CD4-positive, CD25-positive, alpha-beta regulatory T cell (primary cell): ENCODE measurements around the gene DIAPH3. TPM values are rescaled to one million over a fixed set of nuclear protein-coding genes. Genes with fewer than 3 reads are reported as not detected.

Experiments used
- ATAC-seq, 2 donors: fragments of 150-1000 bp; cut with Tn5 transposase; one replicate each; pipeline ENCODE4 v1.10.0; 2021; ENCODE audit warnings: low read depth in 2 of 2, moderate number of reproducible peaks in 2 of 2, moderate library complexity in 1 of 2
- DNase-seq, 3 donors: peaks; one replicate each; pipeline versions ENCODE4 v3.0.0 to v3.0.0-alpha.2; 2012 to 2022; ENCODE audit warnings: mixed read lengths in 1 of 3
- H3K27ac ChIP-seq: one replicate; pipeline ENCODE4 v1.7.0; 2013; ENCODE audit warnings: mild to moderate bottlenecking, low read length; ENCODE audit not compliant: insufficient read depth, poor library complexity, severe bottlenecking
- H3K27me3 ChIP-seq: one replicate; pipeline ENCODE4 v1.7.0; 2013; ENCODE audit warnings: low read length; ENCODE audit not compliant: control insufficient read depth, insufficient read depth
- H3K36me3 ChIP-seq: one replicate; pipeline ENCODE4 v1.7.0; 2013; ENCODE audit warnings: mild to moderate bottlenecking, low read length, moderate library complexity; ENCODE audit not compliant: control insufficient read depth, insufficient read depth
- H3K4me1 ChIP-seq: 2 replicates; pipeline ENCODE4 v1.7.0; 2013; ENCODE audit warnings: mild to moderate bottlenecking, low read length; ENCODE audit not compliant: insufficient read depth, control insufficient read depth, poor library complexity, severe bottlenecking
- H3K4me3 ChIP-seq: one replicate; pipeline ENCODE4 v1.7.0; 2013; ENCODE audit warnings: low read depth, mild to moderate bottlenecking, low read length, moderate library complexity
- H3K9me3 ChIP-seq, 2 experiments: 1 replicate in 1 of 2; 2 replicates in 1 of 2; pipeline ENCODE4 v1.7.0; 2013; ENCODE audit warnings: low read length in 2 of 2, mild to moderate bottlenecking in 1 of 2, moderate library complexity in 1 of 2; ENCODE audit not compliant: control insufficient read depth in 2 of 2
- H3K27ac Mint-ChIP-seq, 3 donors: one replicate each; pipeline ENCODE4 v1.8.0; 2020 to 2022; ENCODE audit warnings: mild to moderate bottlenecking in 3 of 3, mixed read lengths in 3 of 3, moderate library complexity in 2 of 3
- H3K27me3 Mint-ChIP-seq: one replicate; pipeline ENCODE4 v1.8.0; 2022; ENCODE audit warnings: mild to moderate bottlenecking, mixed read lengths
- H3K36me3 Mint-ChIP-seq: one replicate; pipeline ENCODE4 v1.8.0; 2020; ENCODE audit warnings: mixed read lengths
- H3K4me1 Mint-ChIP-seq, 4 donors: one replicate each; pipeline ENCODE4 v1.8.0; 2020 to 2022; ENCODE audit warnings: mixed read lengths in 4 of 4, mild to moderate bottlenecking in 1 of 4
- H3K4me3 Mint-ChIP-seq, 4 donors: one replicate each; pipeline ENCODE4 v1.8.0; 2020 to 2022; ENCODE audit warnings: mild to moderate bottlenecking in 4 of 4, mixed read lengths in 4 of 4, moderate library complexity in 3 of 4
- H3K9me3 Mint-ChIP-seq, 7 donors: one replicate each; pipeline ENCODE4 v1.8.0; 2020 to 2022; ENCODE audit warnings: mixed read lengths in 7 of 7, mild to moderate bottlenecking in 3 of 7, moderate library complexity in 2 of 7
- polyA plus RNA-seq, 4 donors: library from polyadenylated mRNA; unstranded; fragments of 300-500 nt; fragmentation: Illumina TruSeq; gene quantifications; one replicate each; pipeline ENCODE4 v1.2.3, GENCODE V29; 2021
- total RNA-seq: library from RNA; stranded (reverse); gene quantifications from one replicate; pipeline ENCODE4 v1.2.3, GENCODE V29; 2022

DIAPH3 gene
- total and polyA plus RNA-seq, 5 donors from 2014 or later: 0.09 to 0.57 (median 0.27) TPM

DNA sequence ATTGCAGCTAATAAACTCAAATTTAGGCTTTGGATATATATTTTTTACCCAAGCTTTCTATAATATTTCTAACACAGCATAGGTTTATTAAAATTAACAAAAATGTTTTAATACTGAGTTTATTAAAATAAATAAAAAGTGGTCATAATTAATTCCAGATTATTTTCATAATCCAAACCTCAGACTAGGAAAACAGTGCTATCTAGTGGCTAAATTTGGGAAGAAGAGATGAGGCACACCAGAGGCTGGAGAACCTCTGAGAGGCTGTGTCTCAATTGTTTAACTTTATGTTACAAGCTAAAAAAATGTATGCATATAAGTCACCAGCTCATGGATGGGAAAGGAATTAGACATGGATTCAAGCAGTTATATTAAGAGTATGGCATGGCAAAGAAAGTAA, 392.5 kb downstream of the DIAPH3 start:
- H3K4me1 ChIP-seq: no peaks in the 10 kb centered on the region
- DNase-seq (no peak), ATAC-seq (no peak)
- H3K9me3 ChIP-seq: no peaks in the 10 kb centered on the region
- Mint-ChIP-seq H3K27ac (no peak overlapping the region), H3K4me3 (no peak overlapping the region), H3K27me3 (no peaks in the 10 kb centered on the region), H3K9me3 (no peaks in the 10 kb centered on the region), H3K4me1 (no peaks in the 10 kb centered on the region), H3K36me3 (no peaks in the 10 kb centered on the region)
- no peaks in the 10 kb centered on the region for H3K27me3 ChIP-seq
- H3K36me3 ChIP-seq: no peaks in the 10 kb centered on the region
- no peak overlapping the region for H3K4me3 ChIP-seq
- H3K27ac ChIP-seq: no peak overlapping the region

GRCh38 chr13:59770451-59770850, 393.3 kb downstream of the DIAPH3 start:
- no peak overlapping the region for H3K4me3 Mint-ChIP-seq
- no peaks in the 10 kb centered on the region for H3K4me1 ChIP-seq
- no peak overlapping the region for H3K4me3 ChIP-seq
- no peaks in the 10 kb centered on the region for H3K4me1 Mint-ChIP-seq
- H3K27ac Mint-ChIP-seq: peak overlapping the region in 1 of 3 donors; percentile 14
- no peaks in the 10 kb centered on the region for H3K27me3 ChIP-seq
- no peak overlapping the region for H3K27ac ChIP-seq
- no peaks in the 10 kb centered on the region for H3K36me3 ChIP-seq
- ATAC-seq: no peak
- H3K9me3 Mint-ChIP-seq: no peaks in the 10 kb centered on the region
- H3K27me3 Mint-ChIP-seq: no peaks in the 10 kb centered on the region
- DNase-seq: no peak
- H3K9me3 ChIP-seq: no peaks in the 10 kb centered on the region
- H3K36me3 Mint-ChIP-seq: no peaks in the 10 kb centered on the region

DNA sequence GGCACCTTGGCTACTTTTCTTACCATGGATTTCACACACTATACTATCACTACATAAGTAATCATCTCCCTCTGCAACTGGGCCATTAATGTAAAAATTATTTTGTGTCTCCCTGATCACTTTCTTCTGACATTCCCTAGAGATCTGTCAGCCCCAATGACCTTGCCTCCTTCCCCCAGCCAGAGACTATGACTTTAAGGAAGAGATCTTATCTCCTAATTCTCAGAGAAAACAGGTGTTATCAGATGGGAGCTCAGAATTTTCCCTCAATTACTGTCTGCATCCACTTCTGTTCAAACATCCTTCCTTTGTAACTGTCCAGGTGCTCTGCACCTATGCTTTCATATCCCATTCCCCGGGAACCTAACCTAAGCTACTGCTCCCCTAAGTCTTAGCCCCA, 397.5 kb downstream of the DIAPH3 start:
- Histone ChIP-seq H3K4me3 (no peak overlapping the region), H3K9me3 (no peaks in the 10 kb centered on the region), H3K4me1 (no peaks in the 10 kb centered on the region), H3K27ac (no peak overlapping the region), H3K27me3 (no peaks in the 10 kb centered on the region), H3K36me3 (no peaks in the 10 kb centered on the region)
- no peaks in the 10 kb centered on the region for H3K27me3 Mint-ChIP-seq
- H3K4me1 Mint-ChIP-seq: no peaks in the 10 kb centered on the region
- H3K27ac Mint-ChIP-seq: peak overlapping the region in 1 of 3 donors; percentile 26
- DNase-seq: no peak
- H3K9me3 Mint-ChIP-seq: peaks cover 0 to 2% (median 0%) of the 10 kb centered on the region in 7 donors
- ATAC-seq: no peak
- no peaks in the 10 kb centered on the region for H3K36me3 Mint-ChIP-seq
- H3K4me3 Mint-ChIP-seq: no peak overlapping the region

GRCh38 chr13:59755632-59756290, 408.0 kb downstream of the DIAPH3 start:
- no peaks in the 10 kb centered on the region for H3K27me3 Mint-ChIP-seq
- Histone ChIP-seq H3K4me3 (no peak overlapping the region), H3K36me3 (no peaks in the 10 kb centered on the region), H3K27me3 (no peaks in the 10 kb centered on the region), H3K4me1 (no peaks in the 10 kb centered on the region), H3K27ac (no peak overlapping the region), H3K9me3 (no peaks in the 10 kb centered on the region)
- H3K4me1 Mint-ChIP-seq: no peaks in the 10 kb centered on the region
- no peak overlapping the region for H3K27ac Mint-ChIP-seq
- H3K4me3 Mint-ChIP-seq: no peak overlapping the region
- no peaks in the 10 kb centered on the region for H3K36me3 Mint-ChIP-seq
- DNase-seq (no peak), ATAC-seq (no peak)
- no peaks in the 10 kb centered on the region for H3K9me3 Mint-ChIP-seq

DNA sequence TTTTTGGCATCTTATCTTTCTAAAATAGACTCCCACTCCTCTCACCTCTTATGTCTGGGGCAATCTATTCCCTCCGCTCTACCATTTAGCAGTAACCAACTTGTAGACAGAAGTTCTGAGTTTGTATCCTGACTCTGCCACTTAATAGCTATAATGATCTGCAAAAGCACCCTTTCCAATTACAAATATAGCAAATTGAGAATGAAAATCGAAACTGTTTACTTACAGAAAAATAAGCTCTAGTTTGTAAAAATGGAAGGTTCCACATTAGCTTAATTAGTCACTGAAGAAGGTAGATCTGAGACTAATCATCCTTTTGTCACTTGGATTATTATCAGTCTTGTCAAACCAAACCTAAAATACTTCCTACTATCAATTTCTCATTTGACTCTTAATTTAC, 409.3 kb downstream of the DIAPH3 start:
- ATAC-seq (no peak), DNase-seq (no peak)
- H3K4me1 ChIP-seq: no peaks in the 10 kb centered on the region

DNA sequence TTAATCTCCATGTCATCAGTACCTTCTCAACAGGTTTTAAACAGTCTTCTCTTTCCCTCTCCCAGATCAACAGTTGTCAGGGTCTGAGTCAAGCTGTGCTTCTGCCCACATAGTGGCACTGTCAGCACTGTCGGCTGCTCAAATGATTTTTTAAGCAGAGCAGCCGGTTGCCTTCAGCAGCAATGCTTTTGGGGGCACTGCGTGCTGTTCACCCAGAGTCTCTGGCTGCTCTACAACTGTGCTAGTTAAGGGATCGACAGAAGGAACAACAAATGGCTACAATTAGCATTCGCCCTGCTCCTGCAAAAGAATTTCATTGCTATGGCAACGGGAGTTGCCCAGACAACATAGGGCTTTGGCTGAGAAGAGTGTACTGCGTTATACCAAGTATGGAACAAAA, 412.9 kb downstream of the DIAPH3 start:
- Histone ChIP-seq H3K4me1 (no peaks in the 10 kb centered on the region), H3K27me3 (no peaks in the 10 kb centered on the region), H3K27ac (no peak overlapping the region), H3K9me3 (no peaks in the 10 kb centered on the region), H3K4me3 (no peak overlapping the region), H3K36me3 (no peaks in the 10 kb centered on the region)
- H3K36me3 Mint-ChIP-seq: no peaks in the 10 kb centered on the region
- no peak overlapping the region for H3K4me3 Mint-ChIP-seq
- DNase-seq: no peak
- no peak overlapping the region for H3K27ac Mint-ChIP-seq
- H3K9me3 Mint-ChIP-seq: no peaks in the 10 kb centered on the region
- ATAC-seq: no peak
- no peaks in the 10 kb centered on the region for H3K27me3 Mint-ChIP-seq
- peaks cover 0 to 4% (median under 1%) of the 10 kb centered on the region in 4 donors for H3K4me1 Mint-ChIP-seq

More for the DNA sequence above, 409.3 kb downstream of the DIAPH3 start:
- no peaks in the 10 kb centered on the region for H3K27me3 Mint-ChIP-seq
- no peak overlapping the region for H3K27ac Mint-ChIP-seq
- H3K4me1 Mint-ChIP-seq: peaks cover 0 to 4% (median under 1%) of the 10 kb centered on the region in 4 donors
- H3K36me3 Mint-ChIP-seq: no peaks in the 10 kb centered on the region
- no peaks in the 10 kb centered on the region for H3K9me3 ChIP-seq
- H3K27ac ChIP-seq: no peak overlapping the region
- H3K27me3 ChIP-seq: no peaks in the 10 kb centered on the region
- no peaks in the 10 kb centered on the region for H3K36me3 ChIP-seq
- no peak overlapping the region for H3K4me3 ChIP-seq
- H3K4me3 Mint-ChIP-seq: no peak overlapping the region
- no peaks in the 10 kb centered on the region for H3K9me3 Mint-ChIP-seq

GRCh38 chr13:59748046-59748445, 415.7 kb downstream of the DIAPH3 start:
- DNase-seq (no peak), ATAC-seq (no peak)
- Histone ChIP-seq H3K9me3 (no peaks in the 10 kb centered on the region), H3K36me3 (no peaks in the 10 kb centered on the region), H3K4me3 (no peak overlapping the region), H3K27me3 (no peaks in the 10 kb centered on the region), H3K4me1 (no peaks in the 10 kb centered on the region), H3K27ac (no peak overlapping the region)
- H3K9me3 Mint-ChIP-seq: no peaks in the 10 kb centered on the region
- H3K27me3 Mint-ChIP-seq: no peaks in the 10 kb centered on the region
- no peak overlapping the region for H3K27ac Mint-ChIP-seq
- H3K4me1 Mint-ChIP-seq: peaks cover 0 to 8% (median 2%) of the 10 kb centered on the region in 4 donors
- no peak overlapping the region for H3K4me3 Mint-ChIP-seq
- H3K36me3 Mint-ChIP-seq: no peaks in the 10 kb centered on the region

DNA sequence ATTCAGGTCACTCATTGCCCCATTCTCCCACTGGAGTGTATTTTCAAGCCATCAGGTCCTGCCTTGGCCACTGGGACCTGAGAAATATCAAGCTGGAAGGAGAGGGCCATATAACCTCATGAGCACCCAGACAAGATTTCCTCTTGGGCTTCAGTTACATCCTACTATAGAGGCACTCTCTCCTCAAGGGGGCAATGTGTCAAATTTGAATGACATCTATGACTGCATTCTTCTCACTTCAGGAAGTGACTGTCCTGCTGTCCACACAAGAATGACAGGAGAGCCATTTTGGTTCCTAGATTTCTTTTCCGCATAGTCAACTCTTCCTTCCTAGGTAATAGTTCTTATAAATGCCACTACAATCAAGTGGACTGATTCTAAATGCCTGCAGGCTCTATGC, 416.2 kb downstream of the DIAPH3 start:
- Histone ChIP-seq H3K36me3 (no peaks in the 10 kb centered on the region), H3K4me3 (no peak overlapping the region), H3K27ac (no peak overlapping the region), H3K9me3 (no peaks in the 10 kb centered on the region), H3K27me3 (no peaks in the 10 kb centered on the region), H3K4me1 (no peaks in the 10 kb centered on the region)
- H3K4me1 Mint-ChIP-seq: peaks cover 0 to 8% (median 2%) of the 10 kb centered on the region in 4 donors
- H3K27ac Mint-ChIP-seq: no peak overlapping the region
- H3K4me3 Mint-ChIP-seq: no peak overlapping the region
- no peaks in the 10 kb centered on the region for H3K27me3 Mint-ChIP-seq
- peak in 1 of 3 donors; percentile 26 for DNase-seq
- no peak for ATAC-seq
- no peaks in the 10 kb centered on the region for H3K9me3 Mint-ChIP-seq
- H3K36me3 Mint-ChIP-seq: no peaks in the 10 kb centered on the region
